HEK293 (cell line): ENCODE results near the gene UGT2A1.

ENCODE experiments used
- CTCF ChIP-seq: fragments of 450-650 bp; formaldehyde crosslinking; IDR thresholded peaks from 2 replicates; pipeline ENCODE4 v1.5.1; 2016; ENCODE audit warnings: missing biosample characterization, missing genetic modification characterization
- HOXA7 ChIP-seq: sonication (generic); formaldehyde crosslinking; IDR thresholded peaks from 2 replicates; pipeline ENCODE4 v1.8.1; 2022; ENCODE audit warnings: missing genetic modification reagents, borderline replicate concordance
- KLF9 ChIP-seq: fragments of 450-650 bp; formaldehyde crosslinking; IDR thresholded peaks from 2 replicates; pipeline ENCODE4 v1.5.1; 2016; ENCODE audit warnings: missing biosample characterization, missing genetic modification characterization, low read depth
- ZNF561 ChIP-seq: fragments of 450-650 bp; IDR thresholded peaks from 2 replicates; pipeline ENCODE4 v1.5.1; 2018; ENCODE audit warnings: missing biosample characterization, missing genetic modification characterization, borderline replicate concordance
- ZNF707 ChIP-seq: fragments of 450-650 bp; formaldehyde crosslinking; IDR thresholded peaks from 2 replicates; pipeline ENCODE4 v1.5.1; 2016; ENCODE audit warnings: missing biosample characterization, missing genetic modification characterization

DNA sequence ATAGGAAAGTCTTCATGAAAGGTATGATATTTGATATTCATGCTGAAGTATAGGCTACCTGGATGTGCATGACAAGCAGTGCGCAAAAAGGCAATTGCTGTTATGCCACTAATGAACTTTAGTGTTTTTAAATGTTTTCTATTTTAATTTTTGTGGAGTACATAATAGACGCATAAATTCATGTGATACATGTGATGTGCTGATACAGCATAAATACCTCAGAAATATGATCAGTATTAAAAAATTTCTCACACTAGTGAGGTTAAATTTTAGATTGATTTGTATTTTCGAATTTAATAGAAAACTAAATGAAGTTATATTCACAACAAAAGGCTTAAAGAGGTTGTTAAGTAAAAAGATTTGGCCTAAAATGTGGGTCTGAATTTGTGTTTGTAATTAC, 2.2 kb downstream of the UGT2A1 start:
- TF ChIP-seq ZNF561 (tag by site-specific recombination) (no peak), CTCF (no peak), KLF9 (no peak), ZNF707 (tag by site-specific recombination) (no peak), HOXA7 (CRISPR knock-in tag) (no peak)
